ENCODE measurements around the gene SARDH.

The SARDH gene

DNA sequence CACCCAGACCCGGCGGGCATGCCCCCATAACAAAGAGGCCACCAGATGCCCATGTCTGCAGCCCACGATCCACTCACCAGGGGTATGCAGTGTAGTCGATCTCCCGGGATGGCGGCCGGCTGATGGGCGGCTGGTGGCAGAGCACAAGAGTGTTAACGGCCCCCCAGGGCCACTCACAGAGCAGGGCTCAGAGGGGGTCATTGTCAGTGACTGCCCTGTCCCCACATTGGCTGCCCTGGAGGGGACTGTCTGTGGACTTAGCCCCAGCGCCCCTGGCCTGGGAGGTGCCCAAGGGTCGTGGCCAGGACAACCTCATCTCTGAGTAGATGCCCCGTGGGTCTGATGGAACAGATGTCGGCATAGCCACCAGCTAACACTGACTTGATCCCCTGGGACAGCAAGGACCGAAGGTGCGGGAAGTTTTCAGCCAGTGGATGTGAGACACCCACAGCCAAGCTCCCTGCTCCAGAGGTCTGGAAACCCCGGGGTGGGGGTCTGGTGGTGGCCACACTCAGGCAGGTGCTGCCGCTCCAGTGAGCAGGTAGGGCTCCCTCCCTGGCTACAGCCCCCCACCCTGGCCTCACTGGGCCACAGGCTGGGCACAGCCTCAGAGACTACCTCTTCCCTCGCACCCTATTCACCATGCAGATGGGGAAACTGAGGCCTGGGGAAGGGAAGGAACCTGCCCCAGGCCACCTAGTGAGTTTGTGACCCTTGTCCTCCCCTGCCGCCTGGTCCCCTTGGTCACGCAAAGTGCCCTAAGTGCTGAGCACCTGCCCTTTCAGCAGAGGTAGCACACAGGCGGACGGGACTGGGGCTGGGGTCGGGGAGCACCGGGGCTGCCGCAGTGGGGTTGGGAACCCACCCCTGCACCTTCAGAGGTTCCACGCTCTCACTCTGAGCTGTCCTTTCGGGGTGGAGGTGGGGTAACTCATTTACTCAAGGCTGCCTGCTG lies 38.1 kb upstream of the SARDH start:
- no peak overlapping the region for H3K4me3 ChIP-seq (ENCODE audit: low read depth, low read length)
- in situ Hi-C loops (cut with HindIII; ENCODE audit: low sequenced_read_pairs), result no loop called here
- no peak for DNase-seq (ENCODE audit: low read depth)
- TF ChIP-seq, protein P1, sequence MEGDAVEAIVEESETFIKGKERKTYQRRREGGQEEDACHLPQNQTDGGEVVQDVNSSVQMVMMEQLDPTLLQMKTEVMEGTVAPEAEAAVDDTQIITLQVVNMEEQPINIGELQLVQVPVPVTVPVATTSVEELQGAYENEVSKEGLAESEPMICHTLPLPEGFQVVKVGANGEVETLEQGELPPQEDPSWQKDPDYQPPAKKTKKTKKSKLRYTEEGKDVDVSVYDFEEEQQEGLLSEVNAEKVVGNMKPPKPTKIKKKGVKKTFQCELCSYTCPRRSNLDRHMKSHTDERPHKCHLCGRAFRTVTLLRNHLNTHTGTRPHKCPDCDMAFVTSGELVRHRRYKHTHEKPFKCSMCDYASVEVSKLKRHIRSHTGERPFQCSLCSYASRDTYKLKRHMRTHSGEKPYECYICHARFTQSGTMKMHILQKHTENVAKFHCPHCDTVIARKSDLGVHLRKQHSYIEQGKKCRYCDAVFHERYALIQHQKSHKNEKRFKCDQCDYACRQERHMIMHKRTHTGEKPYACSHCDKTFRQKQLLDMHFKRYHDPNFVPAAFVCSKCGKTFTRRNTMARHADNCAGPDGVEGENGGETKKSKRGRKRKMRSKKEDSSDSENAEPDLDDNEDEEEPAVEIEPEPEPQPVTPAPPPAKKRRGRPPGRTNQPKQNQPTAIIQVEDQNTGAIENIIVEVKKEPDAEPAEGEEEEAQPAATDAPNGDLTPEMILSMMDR (IDR thresholded peaks at IDR 0.05; ENCODE audit: low read depth, low read length, missing control alignments), result no peak

DNA sequence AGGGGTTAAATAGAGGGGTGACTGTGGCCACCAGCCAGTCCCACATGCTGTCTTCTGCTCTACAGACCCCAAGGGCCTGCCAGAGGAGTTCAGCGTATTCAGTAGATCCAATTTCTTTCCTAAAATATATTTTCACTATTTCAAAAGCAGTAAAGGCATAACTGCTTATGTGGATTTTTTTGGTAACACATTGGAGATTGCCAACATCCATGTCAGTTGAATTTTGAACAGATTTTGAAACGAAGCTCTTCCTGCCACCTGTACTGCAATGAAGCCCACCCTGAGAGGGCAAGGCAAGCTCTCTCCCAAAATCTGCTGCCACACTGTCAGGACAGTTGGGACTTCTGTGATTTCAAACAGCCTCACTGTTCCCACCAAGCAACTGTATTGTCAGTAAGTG lies 37.1 kb upstream of the SARDH start:
- in situ Hi-C loops (cut with HindIII; ENCODE audit: low sequenced_read_pairs), result no loop called here
- no peak overlapping the region for H3K4me3 ChIP-seq (ENCODE audit: low read depth, low read length)
- TF ChIP-seq, protein P1 (IDR thresholded peaks at IDR 0.05; ENCODE audit: low read depth, low read length, missing control alignments), result no peak
- no peak for DNase-seq (ENCODE audit: low read depth)

DNA sequence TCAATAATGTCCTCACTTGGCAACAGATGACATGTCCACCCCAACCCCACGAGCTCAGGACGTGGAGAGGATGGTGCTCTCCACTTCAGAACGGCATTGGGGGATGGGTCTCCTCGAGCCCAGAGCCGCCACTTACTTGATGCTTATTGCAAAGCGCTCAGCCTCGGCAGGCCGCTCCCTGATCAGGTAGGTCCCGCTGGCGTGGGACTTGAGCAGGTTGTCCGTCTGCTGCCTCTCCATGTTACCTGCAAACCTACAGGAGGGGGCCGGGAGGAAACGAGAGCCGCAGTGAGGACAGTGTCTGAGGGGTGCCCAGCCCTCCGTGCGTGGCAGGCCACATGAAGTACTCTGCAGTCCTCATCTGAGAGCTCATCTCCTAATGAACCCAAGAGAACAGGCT lies 36.6 kb upstream of the SARDH start:
- in situ Hi-C loops (cut with HindIII; ENCODE audit: low sequenced_read_pairs), result no loop called here
- no peak overlapping the region for H3K4me3 ChIP-seq (ENCODE audit: low read depth, low read length)
- TF ChIP-seq, protein P1 (IDR thresholded peaks at IDR 0.05; ENCODE audit: low read depth, low read length, missing control alignments), result no peak
- DNase-seq (ENCODE audit: low read depth), result no peak

DNA sequence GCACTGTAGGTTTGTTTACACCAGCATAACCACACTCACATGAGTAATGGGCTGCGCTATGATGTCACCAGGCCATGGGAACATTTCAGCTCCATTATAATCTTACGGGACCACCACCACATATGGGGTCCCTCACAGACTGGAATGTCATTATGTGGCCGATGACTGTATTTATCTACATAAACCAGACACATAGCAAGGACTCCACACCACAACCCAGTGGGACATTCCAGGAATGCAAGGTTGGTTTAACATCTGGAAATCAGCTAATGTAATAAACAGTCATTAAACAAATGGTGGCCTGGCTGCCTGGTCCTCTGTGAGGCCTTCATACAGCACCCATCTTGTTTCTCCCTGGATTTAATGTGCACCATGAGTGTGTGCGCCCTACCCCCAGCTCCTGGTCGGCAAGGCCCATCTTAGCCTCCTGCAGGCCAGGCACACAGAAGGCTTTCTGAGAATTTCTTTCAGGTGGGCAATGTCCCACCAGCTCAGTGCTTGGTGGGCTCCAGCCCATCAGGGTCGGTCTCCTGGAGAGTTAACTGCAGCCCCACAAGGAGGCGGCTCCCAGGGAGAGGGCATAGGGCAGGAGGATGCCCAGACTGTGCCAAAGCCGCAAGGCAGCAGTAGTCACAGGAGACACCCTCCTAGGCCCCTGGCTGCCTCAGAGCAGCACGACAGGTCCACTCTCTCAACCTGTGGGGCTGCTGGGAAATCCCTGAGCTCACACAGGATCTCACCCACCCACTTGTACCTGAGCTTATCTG lies 35.9 kb upstream of the SARDH start:
- in situ Hi-C loops (cut with HindIII; ENCODE audit: low sequenced_read_pairs), result no loop called here
- no peak for DNase-seq (ENCODE audit: low read depth)
- no peak overlapping the region for H3K4me3 ChIP-seq (ENCODE audit: low read depth, low read length)
- TF ChIP-seq, protein P1 (IDR thresholded peaks at IDR 0.05; ENCODE audit: low read depth, low read length, missing control alignments), result no peak

DNA sequence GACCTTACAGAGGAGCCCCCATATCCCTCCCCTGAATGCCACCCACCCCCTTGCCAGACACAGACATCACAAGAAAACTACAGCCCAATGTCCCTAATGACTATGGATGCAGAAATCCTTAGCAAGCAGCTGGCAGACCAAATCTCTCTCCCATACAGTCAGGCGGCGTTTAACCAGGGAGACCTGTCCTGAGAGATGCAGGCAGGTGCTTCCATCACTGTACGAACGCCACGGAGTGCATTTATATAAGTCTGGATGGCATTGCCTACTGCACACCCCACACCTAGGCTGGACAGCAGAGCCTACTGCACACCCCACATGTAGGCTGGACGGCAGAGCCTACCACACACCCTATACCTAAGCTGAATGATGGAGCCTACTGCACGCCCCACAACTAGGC lies 34.4 kb upstream of the SARDH start:
- in situ Hi-C loops (cut with HindIII; ENCODE audit: low sequenced_read_pairs), result no loop called here
- TF ChIP-seq, protein P1 (IDR thresholded peaks at IDR 0.05; ENCODE audit: low read depth, low read length, missing control alignments), result no peak
- no peak overlapping the region for H3K4me3 ChIP-seq (ENCODE audit: low read depth, low read length)
- no peak for DNase-seq (ENCODE audit: low read depth)
